NCI-H187 treated with DMSO at 0.1 percent for 48 hours (cell line): ENCODE results near the gene CMIP.
"Not testable (repeated sequence)": the region's sequence is repeated elsewhere in the genome, so short reads cannot be mapped to it uniquely, and the experiment has no call there.

ENCODE experiments used
- DNase-seq: peaks from one replicate; lab custom pipeline; 2025; lab: John Stamatoyannopoulos, UW

Gene CMIP

GRCh38 chr16:81688182-81688581 is 243.6 kb downstream of the CMIP start:
- no peak for DNase-seq

- not testable (repeated sequence) for DNase-seq
These were observed 244.2 kb downstream of the CMIP start for GRCh38 chr16:81688839-81689238.

DNA sequence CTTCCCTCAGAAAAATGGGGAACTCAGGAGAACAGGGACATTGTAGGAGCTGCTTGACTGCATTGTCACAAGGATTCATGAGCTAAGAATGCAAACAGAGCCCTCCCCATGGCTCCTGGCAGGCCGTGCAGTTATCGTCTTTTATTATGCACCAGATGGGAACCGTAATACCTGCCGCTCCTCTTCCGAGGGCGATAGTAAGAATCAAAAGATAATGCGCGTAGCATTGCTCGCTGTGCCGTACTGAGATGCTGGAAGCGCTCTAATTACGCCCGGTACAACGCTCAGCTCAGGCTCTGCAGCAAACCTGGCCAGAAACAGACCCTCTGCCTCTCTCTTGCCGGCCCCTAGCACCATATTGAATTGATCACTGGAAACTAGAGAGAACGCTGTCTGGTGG is 247.4 kb downstream of the CMIP start:
- no peak for DNase-seq

DNA sequence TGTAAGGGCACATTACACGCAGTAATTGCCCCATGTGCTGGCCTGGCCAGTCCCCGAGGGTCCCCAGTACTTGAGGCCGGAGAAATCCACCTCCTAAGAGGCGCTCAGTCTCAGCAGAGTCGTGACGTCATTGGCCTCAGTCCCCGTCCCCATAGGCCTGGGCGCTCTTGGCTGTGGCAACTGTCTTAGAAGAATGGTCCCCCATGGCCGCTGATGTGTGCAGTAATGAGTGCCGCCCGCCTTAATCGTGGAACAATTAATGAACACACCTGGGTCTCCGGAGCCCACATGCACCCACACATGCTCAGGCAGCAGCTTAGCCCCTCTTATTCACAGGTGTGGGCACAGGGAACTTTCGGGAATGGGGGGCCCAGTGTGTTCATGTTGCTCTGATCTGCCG is 248.0 kb downstream of the CMIP start:
- DNase-seq: no peak

DNA sequence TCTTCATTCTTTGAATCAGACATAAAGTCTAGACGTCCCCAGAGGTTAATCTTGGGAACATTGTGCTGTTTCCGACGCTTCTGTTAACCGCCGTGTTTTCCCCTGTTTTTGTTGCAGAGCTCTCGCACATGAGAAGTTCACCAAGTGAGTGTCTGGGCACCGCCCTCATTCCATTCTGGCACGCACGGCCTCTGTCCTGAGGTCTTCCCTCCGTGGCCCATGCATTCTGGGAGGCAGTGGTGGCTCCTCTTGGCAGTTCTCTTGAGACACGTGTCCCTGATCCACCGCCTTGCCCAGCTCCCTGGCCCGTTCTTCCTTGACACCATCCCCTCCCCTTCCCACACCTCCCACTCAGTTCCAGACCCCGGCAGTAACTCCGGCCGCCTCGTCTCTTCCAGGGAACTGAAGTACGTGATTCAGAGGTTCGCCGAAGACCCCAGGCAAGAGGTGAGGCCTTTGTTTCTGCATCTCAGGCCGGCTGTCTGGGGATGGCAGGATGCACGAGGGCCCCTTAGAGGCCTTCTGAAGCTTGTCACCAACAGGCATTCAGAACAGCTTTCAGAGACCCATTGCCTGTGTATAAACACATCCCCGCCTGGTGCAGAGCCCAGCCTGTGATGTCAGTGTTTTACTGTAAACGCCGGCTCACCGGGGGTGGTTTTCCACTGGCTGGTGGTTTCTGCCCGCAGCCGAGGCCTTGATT is 248.6 kb downstream of the CMIP start:
- no peak for DNase-seq

GRCh38 chr16:81693744-81694303 is 249.2 kb downstream of the CMIP start:
- no peak for DNase-seq

DNA sequence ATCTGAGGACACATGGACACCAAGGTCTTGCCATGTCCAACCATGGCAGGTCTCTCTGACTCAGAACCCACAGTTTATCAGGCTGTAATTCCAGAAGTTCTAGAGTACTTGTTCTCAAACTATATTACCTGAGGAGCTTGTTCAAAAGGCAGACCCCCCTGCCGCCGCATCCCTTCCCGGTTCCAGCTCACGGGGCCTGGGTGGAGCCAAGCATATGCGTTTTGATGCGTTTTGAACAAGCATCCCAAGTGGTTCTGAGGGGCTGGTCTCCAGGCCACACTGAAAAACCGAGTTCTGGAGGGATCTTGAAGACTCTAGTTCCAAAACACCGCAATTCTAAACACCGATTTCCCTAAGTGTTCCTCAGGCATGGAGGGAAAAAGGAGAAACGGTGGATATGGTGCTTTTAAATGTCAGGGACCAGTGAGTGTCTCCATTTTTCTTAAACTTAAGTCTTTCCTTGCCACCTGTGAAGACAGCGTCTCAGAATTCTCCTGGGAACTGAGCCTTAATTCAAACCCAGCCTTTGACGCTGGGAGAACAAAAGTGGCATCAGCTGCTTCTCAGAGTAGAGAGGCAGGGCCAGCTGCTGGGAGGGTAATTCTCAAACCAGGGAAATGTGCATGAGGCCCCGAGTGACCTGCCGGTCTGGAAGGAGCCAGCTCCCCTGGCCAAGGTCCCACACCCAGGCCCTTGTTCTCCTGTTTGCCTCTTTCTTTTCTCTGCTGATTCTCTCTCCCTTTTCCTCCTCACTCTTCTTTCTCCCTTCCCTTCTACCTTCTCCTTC is 250.1 kb downstream of the CMIP start:
- DNase-seq: no peak

DNA sequence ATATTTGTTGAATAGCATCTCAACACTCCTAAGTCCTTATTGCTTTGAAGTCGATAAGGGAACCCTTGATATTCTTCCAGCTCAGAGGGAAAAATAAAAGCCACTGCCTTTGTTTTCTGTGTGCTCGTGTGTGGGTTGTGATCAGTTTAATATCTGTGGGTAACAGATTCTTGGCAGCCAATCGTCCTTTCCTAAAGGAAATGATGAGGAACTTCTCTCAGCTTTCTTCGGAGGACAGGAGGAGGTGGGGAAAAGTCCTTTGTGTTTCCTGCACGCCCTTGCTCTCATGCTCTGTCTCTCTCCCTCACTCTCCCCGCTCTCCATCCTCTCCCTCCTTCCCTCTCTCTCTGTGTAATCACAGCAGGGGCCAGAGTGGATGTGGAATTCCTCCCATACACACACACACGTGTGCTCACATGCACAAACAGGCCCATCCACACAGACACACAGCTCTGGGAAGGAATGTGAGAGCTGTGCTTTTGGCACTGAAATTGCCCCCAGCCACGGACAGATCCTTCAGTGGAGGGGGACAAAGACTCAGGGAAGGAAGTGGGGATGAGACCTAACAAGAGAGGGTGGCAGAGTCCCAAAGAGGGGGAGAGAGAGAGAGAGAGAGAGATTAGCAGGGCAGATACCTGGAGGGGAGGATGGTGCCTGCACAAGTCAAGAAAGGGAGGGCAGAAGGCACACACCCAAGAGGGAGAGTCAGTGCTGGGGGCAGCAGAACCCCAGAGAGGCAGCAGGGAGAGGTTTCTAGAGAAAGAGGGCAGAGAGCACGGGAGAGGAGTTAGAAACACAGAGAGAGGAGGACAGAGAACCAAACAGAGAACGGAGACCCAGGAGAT is 250.9 kb downstream of the CMIP start:
- DNase-seq: no peak

- DNase-seq: no peak
These were observed 251.8 kb downstream of the CMIP start for GRCh38 chr16:81696166-81696960.

GRCh38 chr16:81696961-81697615 is 252.5 kb downstream of the CMIP start:
- no peak for DNase-seq

DNA sequence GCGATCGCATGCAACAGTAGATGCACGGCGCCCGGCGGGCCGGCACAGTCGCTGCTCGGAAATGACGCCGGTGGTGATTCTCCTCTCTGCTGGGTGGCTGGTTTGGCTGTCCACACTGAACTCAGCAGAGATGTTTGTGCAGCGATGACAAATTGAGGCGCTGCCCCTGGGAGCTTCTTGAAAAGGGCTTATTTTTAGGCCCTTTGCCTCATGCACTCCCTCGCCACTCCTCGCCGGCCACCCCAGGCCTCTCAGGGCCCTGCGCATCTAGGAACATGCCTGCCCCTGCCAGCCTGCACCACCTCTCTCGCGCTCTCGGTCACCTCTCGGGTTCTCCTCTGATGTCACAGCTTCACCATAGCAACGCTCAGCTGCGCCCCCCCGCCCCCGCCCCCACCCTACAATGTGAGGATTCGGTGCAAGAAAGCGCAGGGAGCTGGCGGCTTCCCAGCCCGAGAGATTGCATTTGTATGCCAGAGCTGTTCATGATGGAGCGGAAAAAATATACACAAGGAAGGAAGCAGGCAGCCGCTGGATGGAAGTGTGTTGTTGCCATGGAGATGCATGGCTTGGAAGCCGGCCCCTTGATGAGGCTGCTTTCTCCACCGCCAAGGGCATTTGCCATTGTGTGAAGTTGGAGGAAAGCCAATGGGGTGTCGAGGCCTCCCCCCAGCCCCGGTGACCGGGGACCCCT is 253.2 kb downstream of the CMIP start:
- DNase-seq: no peak

GRCh38 chr16:81698310-81698641 is 253.7 kb downstream of the CMIP start:
- no peak for DNase-seq

DNA sequence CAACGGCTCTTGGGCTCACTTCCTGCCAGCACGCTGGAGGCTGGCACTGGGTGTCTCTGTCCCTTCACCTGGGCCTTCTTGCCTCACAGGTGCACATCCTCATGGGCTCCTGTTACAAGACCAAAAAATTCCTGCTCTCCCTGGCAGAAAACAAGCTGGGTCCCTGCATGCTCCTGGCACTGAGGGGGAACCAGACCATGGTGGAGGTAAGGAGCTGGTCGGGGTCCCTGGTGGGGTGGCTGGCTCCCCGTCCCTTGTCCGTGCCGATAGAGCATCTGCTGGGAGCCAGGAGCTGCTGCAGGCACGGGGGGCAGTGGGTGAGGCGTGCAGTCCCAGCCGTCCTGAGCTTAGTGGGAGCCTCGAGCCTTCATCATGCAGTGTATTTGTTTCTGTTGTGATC is 255.0 kb downstream of the CMIP start:
- DNase-seq: no peak

DNA sequence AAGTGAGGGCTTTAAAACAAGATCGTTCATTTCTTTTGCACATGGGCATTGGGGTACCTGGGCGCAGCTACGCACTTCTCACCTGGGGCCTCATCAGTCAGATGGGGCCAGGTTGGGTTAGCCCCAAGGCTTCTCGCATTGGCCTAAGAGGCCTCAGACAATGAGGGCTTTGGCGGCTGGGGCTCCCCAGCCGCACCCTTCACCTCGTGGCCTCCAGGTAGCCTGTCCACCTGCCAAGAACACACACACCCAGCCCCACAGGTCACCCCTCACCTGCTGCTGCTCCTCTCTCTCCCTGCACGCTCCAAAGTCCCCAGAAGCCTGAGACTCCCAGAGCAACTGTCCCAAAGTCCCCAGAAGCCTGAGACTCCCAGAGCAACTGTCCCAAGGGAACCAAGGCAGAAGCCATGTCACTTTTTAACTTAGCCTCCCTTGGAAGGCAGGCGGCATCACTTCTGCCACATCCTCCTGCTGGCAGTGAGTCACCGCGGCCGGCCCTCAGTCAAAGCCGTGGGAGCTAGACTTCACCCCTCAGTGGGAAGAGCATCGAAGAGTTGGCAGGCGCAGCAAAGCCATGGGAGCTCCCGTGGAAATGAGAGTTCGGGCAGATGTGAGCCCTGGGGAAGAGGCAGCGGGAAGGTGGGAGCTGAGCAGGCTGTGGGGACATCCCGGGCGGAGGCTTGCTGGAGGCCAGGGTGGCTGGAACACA is 255.6 kb downstream of the CMIP start:
- no peak for DNase-seq

DNA sequence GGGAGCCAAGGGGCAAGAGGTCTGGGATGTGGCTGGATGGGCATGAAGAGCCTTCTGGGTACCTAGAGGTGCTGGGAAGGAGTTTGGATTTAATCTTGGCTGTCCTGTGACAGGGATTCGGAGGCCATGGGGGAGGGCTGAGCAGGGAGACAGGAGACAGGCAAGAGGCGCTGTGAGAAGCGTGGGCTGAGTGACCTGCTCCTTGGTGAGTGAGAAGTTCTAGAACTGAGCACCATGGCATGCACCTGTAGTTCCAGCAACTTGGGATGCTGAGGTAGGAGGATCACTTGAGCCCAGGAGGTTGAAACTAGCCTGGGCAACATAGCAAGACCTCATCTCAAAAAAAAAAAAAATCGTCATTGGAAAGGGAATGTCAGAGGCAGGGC is 256.2 kb downstream of the CMIP start:
- no peak for DNase-seq

GRCh38 chr16:81701296-81701970 is 256.8 kb downstream of the CMIP start:
- DNase-seq: no peak

GRCh38 chr16:81702506-81702905 is 257.9 kb downstream of the CMIP start:
- no peak for DNase-seq

DNA sequence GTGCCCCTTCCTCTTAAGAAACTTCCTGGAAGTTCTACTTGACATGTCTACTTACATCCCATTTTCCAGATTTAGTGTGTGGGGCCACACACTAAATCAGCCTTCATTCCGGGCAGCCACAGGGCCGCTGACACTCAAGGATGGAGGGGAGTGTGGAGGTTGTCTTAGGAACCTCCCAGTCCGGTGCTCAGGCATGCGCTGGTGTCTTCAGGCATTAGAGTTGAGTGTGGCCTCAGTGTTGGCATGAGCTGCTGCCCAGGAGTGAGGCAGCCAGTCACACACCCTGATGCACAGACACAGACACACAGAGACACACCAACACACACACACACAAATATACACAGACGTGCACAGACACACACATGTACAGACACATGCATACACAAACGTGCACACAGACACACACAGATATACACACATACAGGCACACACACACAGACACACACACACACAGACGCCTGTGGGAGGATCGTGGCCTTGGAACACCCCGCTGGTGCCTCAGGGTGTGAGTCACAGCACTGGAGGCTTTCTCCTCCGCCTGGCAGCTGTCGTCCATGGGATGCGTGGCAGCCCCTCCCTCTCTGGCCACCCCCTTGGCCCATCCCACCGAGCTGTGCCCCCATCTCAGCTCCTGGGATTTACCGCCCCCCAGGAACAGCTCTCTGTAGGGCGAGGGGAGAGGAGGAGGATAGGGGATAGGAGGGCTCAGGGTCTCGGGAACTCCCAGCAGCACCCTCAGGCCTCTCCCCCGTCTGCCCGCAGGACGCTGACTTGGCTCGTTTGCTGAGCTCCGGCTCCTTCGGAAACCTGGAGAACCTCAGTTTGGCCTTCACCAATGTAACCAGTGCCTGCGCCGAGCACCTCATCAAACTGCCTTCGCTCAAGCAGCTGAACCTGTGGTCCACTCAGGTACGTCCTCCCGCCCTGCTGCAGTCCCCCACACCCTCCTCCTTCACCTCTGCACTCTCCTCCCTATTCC is 258.9 kb downstream of the CMIP start:
- DNase-seq: no peak
